HEK293 (cell line): Measurements from ENCODE around the gene INHA.

ENCODE experiments used
- CTCF ChIP-seq: fragments of 450-650 bp; formaldehyde crosslinking; IDR thresholded peaks from 2 replicates; pipeline ENCODE4 v1.5.1; 2016; ENCODE audit warnings: missing biosample characterization, missing genetic modification characterization
- KLF7 ChIP-seq: fragments of 450-650 bp; formaldehyde crosslinking; IDR thresholded peaks from 2 replicates; pipeline ENCODE4 v1.5.1; 2016; ENCODE audit warnings: missing biosample characterization, missing genetic modification characterization, borderline replicate concordance
- PRDM10 ChIP-seq: fragments of 450-650 bp; formaldehyde crosslinking; IDR thresholded peaks from 2 replicates; pipeline ENCODE4 v1.5.1; 2016; ENCODE audit warnings: missing biosample characterization, missing genetic modification characterization
- REST ChIP-seq: fragments of 450-650 bp; formaldehyde crosslinking; IDR thresholded peaks from 2 replicates; pipeline ENCODE4 v1.5.1; 2016; ENCODE audit warnings: missing biosample characterization, missing genetic modification characterization
- YY1 ChIP-seq: fragments of 450-650 bp; formaldehyde crosslinking; IDR thresholded peaks from 2 replicates; pipeline ENCODE4 v1.5.1; 2018; ENCODE audit warnings: missing biosample characterization, missing genetic modification characterization
- ZNF239 ChIP-seq: fragments of 450-650 bp; formaldehyde crosslinking; IDR thresholded peaks from 2 replicates; pipeline ENCODE4 v1.5.1; 2016; ENCODE audit warnings: missing biosample characterization, missing genetic modification characterization
- ZNF621 ChIP-seq: fragments of 450-650 bp; formaldehyde crosslinking; IDR thresholded peaks from 2 replicates; pipeline ENCODE4 v1.5.1; 2017; ENCODE audit warnings: missing biosample characterization, missing genetic modification characterization
- ZNF670 ChIP-seq: fragments of 450-650 bp; formaldehyde crosslinking; IDR thresholded peaks from 2 replicates; pipeline ENCODE4 v1.5.1; 2016; ENCODE audit warnings: missing biosample characterization, missing genetic modification characterization, low read depth
- ZSCAN5A ChIP-seq: fragments of 450-650 bp; formaldehyde crosslinking; IDR thresholded peaks from 2 replicates; pipeline ENCODE4 v1.5.1; 2016; ENCODE audit warnings: missing biosample characterization, missing genetic modification characterization

- no peak for TF ChIP-seq PRDM10 (tag by site-specific recombination)
- no peak for TF ChIP-seq CTCF (tag by site-specific recombination)
- no peak for TF ChIP-seq YY1 (tag by site-specific recombination)
- TF ChIP-seq ZSCAN5A: no peak
- TF ChIP-seq ZNF239: no peak
- no peak for TF ChIP-seq ZNF670 (tag by site-specific recombination)
- TF ChIP-seq ZNF621 (tag by site-specific recombination): no peak
- TF ChIP-seq KLF7 (tag by site-specific recombination): no peak
- no peak for TF ChIP-seq REST (tag by site-specific recombination)
These were observed 26.7 kb upstream of the INHA start for GRCh38 chr2:219545295-219545942.
